Esophagus (tissue), 2 donors: ENCODE measurements around the gene RBMS1. TPM values are rescaled to one million over a fixed set of nuclear protein-coding genes. Genes with fewer than 3 reads are reported as not detected.

Experiments used
- H3K27ac ChIP-seq, 2 donors: one replicate each; pipeline ENCODE4 v1.5.1; 2013; ENCODE audit warnings: low read depth in 2 of 2, mild to moderate bottlenecking in 2 of 2, inconsistent platforms in 1 of 2, low read length in 1 of 2, moderate library complexity in 1 of 2
- H3K27me3 ChIP-seq, 2 donors: one replicate each; pipeline ENCODE4 v1.6.1; 2013; ENCODE audit warnings: low read length in 2 of 2, control low read depth in 1 of 2, mild to moderate bottlenecking in 1 of 2; ENCODE audit not compliant: insufficient read depth in 2 of 2, control insufficient read depth in 1 of 2
- H3K36me3 ChIP-seq, 2 donors: one replicate each; pipeline ENCODE4 v1.6.1; 2013; ENCODE audit warnings: low read length in 1 of 2; ENCODE audit not compliant: control insufficient read depth in 2 of 2, insufficient read depth in 2 of 2
- H3K4me1 ChIP-seq, 2 donors: one replicate each; pipeline ENCODE4 v1.6.1; 2013; ENCODE audit warnings: low read length in 1 of 2; ENCODE audit not compliant: control insufficient read depth in 2 of 2, insufficient read depth in 2 of 2
- H3K4me3 ChIP-seq, 2 donors: one replicate each; pipeline ENCODE4 v1.5.1; 2013; ENCODE audit warnings: low read length in 2 of 2, mild to moderate bottlenecking in 2 of 2, low read depth in 1 of 2, moderate library complexity in 1 of 2
- H3K9me3 ChIP-seq, 2 donors: one replicate each; pipeline ENCODE4 v1.6.1; 2013; ENCODE audit warnings: mild to moderate bottlenecking in 2 of 2, low read depth in 1 of 2, low read length in 1 of 2, moderate library complexity in 1 of 2; ENCODE audit not compliant: control insufficient read depth in 2 of 2, insufficient read depth in 1 of 2
- WGBS, 2 donors: extraction: QIAGEN DNeasy Blood & Tissue Kit; methylation state at CpG; one replicate each; pipeline ENCODE4 v1.1.7; 2013; 5-methylcytosine and 5-hydroxymethylcytosine counted together
- polyA plus RNA-seq, 2 donors: library from polyadenylated mRNA; stranded (reverse); fragments of 200-250 nt; gene quantifications; one replicate each; pipeline ENCODE4 v1.2.3, GENCODE V29; 2013
- donor health status: healthy with polysubstance abuse.
- donor health status: Bipolar disorder and iron deficiency.

RBMS1 gene
- polyA plus RNA-seq, 2 donors: 18.1 to 23.6 TPM

DNA sequence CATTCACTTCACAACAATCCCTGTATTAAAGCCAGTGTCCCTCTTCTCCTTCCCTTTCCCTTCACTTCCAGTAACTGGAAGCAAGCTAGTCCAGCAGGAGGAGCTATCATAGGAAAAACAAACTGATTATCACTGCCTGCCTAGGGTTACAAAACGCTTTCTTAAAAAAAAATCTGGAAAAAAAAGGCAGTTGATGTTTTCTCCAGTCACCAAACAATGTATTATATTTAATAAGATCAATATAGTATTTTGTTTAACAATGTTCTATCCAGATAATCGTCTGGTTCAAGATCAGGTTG is 214.8 kb downstream of the RBMS1 start:
- Histone ChIP-seq H3K36me3 (peaks cover 3 to 6% of the 10 kb centered on the region in 2 donors), H3K27ac (no peak overlapping the region), H3K27me3 (no peaks in the 10 kb centered on the region), H3K4me3 (no peak overlapping the region), H3K9me3 (no peaks in the 10 kb centered on the region), H3K4me1 (no peaks in the 10 kb centered on the region)
- 27 to 28% methylated on average over 2 of the region's 2 CpGs for WGBS, 2 donors

DNA sequence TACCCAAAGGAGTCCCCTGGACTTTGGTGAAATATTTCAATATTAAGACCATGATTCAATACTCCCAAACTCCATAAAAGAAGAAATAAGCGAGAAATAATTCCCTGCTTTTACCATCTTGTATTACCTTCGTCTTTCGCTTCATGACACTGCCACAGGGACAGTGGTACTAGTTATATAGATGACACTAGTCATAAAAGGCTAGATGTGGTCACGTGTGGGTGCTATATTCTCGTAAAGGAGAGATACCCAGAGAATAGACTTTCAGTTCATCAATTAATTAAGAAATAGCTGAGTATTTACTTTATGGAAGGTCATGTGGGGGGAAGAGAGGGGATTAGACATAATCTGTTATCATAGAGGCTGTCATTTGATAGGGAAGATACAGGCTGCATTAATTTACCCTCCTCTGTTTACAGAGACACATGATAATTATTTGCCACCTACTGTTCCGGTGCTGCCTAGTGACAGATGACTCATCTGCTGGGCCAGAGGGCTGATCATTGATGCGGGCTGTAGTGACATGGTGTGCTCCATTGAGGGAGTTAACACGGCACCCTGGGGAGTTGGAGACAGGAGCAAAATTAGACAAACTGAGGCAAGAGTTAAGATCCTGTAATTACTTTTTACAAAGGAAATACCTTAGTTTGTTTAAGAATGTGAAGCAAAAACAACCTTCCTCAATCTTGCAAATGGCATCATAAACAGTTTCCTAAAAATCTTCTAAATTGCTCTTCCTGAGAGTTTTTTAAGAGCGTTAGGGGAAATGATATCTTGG is 215.3 kb downstream of the RBMS1 start:
- 82% methylated on average over 9 of the region's 9 CpGs for WGBS, 2 donors

DNA sequence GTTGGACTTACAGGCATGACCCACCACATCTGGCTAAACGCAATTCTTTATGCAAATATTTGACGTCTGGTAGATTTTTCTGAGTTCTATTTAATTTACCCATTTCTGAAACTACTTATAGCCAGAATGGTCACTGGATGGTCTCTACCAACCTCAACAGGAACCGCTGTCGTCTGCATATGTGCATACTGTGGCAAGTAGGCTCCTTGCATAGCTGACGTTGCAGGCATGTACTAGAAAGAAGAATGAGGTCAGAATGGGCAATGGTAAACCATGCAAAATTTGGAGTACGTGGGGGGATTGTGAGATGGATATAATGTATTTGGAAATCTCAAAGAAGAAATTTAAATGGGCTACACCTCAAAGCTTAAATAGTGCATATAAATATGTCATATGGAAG is 216.5 kb downstream of the RBMS1 start:
- Histone ChIP-seq H3K4me3 (no peak overlapping the region), H3K27me3 (no peaks in the 10 kb centered on the region), H3K27ac (no peak overlapping the region), H3K4me1 (no peaks in the 10 kb centered on the region), H3K9me3 (no peaks in the 10 kb centered on the region), H3K36me3 (peaks cover 3 to 6% of the 10 kb centered on the region in 2 donors)
- 95 to 96% methylated on average over 6 of the region's 6 CpGs for WGBS, 2 donors

More for the DNA sequence above, 215.3 kb downstream of the RBMS1 start:
- Histone ChIP-seq H3K4me1 (no peaks in the 10 kb centered on the region), H3K4me3 (no peak overlapping the region), H3K27me3 (no peaks in the 10 kb centered on the region), H3K27ac (no peak overlapping the region), H3K9me3 (no peaks in the 10 kb centered on the region), H3K36me3 (peaks cover 3 to 6% of the 10 kb centered on the region in 2 donors)

DNA sequence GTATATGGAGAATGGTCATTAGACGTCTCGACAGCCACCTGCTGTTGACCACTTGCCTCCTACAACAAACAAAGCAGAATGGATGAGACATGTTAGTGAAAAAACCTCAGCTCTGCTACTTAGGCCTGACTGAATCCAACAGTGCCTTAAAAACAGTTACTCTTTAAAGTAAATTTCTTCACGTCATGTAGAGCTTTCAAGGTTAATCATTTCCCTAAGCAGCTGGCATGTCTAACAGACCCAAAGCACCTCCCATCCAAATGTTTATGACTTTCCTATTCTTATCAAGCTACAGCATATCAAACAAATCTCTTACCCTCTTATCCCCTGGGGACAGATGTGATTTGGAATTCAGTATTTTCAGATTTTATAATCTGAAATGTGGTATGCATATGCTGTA is 218.0 kb downstream of the RBMS1 start:
- Histone ChIP-seq H3K4me3 (no peak overlapping the region), H3K27ac (no peak overlapping the region), H3K9me3 (no peaks in the 10 kb centered on the region), H3K4me1 (peaks cover 0 to under 1% of the 10 kb centered on the region in 2 donors), H3K36me3 (peaks cover 3 to 6% of the 10 kb centered on the region in 2 donors), H3K27me3 (no peaks in the 10 kb centered on the region)
- WGBS, 2 donors: 57 to 83% methylated on average over 3 of the region's 3 CpGs

DNA sequence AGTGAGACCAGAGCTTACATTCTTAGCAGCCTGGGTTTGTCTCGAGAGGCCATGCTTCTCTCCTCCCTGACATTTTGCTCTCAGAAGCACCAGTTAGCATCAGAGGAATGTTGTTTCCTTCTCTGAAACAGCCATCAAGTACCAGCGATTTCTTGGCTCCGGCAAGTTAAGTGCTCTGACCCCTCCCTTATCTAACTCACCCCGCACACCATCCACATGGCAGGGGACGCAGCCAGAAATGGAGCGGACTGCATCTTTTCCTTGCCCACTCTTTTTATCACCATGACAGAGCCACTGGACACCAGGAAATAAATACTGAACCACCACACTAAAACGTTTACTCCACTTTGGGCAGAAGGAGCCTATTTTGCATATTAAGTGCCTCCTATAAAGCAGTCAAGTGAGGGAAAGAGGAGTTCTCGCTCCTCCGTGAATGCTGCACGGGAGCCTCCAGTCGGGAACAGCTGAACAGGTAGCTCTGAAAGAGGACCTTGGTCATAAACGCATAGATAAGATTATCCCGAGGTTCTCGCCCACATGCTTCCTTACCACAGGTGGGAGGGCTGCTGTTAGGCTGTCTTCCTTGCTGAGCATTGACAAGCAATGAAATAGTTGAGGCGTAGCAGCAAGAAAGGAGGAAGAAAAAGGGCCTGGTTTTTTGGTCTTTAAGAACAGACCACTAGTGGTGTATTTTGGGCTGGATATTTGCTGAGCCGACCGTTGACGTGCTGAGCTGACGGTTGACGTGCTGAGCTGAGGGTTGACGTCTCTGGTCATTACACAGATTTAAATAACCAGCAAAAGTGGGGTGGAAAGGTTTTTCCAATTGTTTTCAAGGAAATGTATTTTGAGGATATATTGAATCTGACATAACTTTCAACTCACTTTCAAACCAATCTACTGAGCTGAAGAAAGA is 222.2 kb downstream of the RBMS1 start:
- peaks cover 0 to 5% of the 10 kb centered on the region in 2 donors for H3K4me1 ChIP-seq
- no peaks in the 10 kb centered on the region for H3K36me3 ChIP-seq
- 63 to 86% methylated on average over 21 of the region's 21 CpGs for WGBS, 2 donors
- H3K27me3 ChIP-seq: no peaks in the 10 kb centered on the region
- no peak overlapping the region for H3K4me3 ChIP-seq
- no peaks in the 10 kb centered on the region for H3K9me3 ChIP-seq
- peak overlapping the region; percentile 89 to 93 for H3K27ac ChIP-seq

DNA sequence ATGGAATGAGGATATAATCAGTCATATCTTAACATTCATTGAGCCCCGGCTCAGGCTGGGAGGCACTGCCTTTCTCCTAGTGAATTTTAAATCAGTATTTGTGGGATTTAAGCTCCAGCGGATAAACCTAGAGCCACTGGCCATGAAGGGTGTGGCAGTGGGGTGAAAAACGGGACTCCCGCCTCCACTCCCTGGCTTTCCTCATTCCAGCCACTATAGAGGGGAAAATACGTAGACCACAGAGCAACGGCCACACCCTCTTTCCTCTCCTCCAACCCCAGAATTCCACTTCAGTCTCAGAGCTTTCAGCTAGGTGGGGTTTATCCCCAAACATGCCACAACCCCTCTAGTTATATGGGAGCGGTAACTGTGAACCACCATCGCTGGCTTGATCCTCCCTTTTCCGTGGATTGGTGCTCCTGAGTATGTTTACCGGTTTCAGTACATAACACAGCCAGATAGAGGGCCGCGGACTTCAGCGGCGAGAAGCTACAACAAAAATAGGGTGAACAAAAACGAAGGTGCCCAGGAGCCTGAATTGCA is 223.0 kb downstream of the RBMS1 start:
- Histone ChIP-seq H3K9me3 (no peaks in the 10 kb centered on the region), H3K36me3 (no peaks in the 10 kb centered on the region), H3K27ac (peak overlapping the region; percentile 89 to 93), H3K27me3 (no peaks in the 10 kb centered on the region), H3K4me1 (peaks cover 0 to 5% of the 10 kb centered on the region in 2 donors), H3K4me3 (peak overlapping the region; percentile 47 to 57)
- 50 to 58% methylated on average over 14 to 15 of the region's 15 CpGs for WGBS, 2 donors

DNA sequence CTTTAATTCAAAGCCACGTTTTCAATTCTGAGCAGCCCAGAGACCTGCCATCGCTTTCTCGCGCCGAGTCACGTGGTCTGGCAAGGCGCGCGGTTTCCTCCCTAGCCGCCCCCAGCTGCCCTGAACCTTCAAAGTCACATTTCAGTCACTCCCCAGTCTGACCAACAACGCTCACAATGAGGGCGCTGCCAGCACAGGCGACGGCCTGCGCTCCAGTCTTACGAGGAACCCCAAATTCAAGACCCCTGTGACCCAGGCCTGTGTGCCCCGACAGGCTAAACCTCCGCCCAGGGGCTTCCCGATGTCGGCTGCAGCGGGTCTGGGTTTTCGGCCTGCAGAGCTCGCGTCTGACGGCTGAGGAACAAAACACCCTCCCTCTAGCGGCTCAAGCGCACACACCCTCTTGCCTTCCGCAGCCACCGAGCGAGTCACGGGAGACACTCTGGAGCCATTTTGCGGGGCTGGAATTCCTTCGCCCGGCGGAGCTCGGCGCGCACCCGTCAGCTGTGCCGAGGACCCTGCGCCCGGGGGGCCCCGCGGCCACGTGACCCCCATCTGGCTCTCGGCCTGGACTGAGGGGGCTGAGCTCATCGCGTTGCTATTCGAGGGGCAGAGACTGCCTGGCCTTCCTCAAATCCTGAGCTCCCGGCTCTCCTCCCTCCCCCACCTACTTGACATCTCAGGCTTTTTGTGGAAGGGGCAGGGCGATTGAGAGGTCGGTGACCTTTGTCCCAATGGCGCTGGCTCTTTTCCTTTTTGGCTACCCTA is 223.6 kb downstream of the RBMS1 start:
- Histone ChIP-seq H3K36me3 (no peaks in the 10 kb centered on the region), H3K27me3 (no peaks in the 10 kb centered on the region), H3K27ac (peak overlapping the region; percentile 89 to 93), H3K4me1 (peaks cover 0 to 5% of the 10 kb centered on the region in 2 donors), H3K9me3 (no peaks in the 10 kb centered on the region), H3K4me3 (peak overlapping the region; percentile 47 to 57)
- WGBS, 2 donors: 0 to 2% methylated on average over 53 of the region's 53 CpGs

DNA sequence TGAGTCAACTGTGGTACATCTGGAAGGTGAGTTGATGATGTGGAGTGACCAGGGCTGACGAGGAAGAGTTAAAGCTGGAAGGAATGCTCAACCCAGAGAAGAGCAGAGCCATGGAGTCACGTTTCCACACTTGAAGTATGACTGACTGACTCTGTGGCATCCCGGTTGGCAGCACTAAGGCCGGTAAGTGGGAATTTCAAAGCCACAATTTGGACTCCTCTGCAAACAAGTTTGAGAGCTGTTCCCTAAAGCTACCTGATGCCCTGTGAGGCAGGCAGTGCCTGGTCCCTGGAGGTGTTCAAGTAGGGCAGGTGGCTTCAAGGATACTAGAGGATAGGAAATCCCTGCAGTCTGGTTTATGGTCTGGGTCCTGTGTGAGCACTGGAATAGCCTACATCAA is 224.2 kb downstream of the RBMS1 start:
- Histone ChIP-seq H3K27ac (peak overlapping the region; percentile 89 to 93), H3K9me3 (no peaks in the 10 kb centered on the region), H3K27me3 (no peaks in the 10 kb centered on the region), H3K4me3 (no peak overlapping the region), H3K4me1 (peaks cover 0 to 5% of the 10 kb centered on the region in 2 donors), H3K36me3 (no peaks in the 10 kb centered on the region)
- WGBS, 2 donors: 56 to 58% methylated on average over 4 of the region's 4 CpGs

DNA sequence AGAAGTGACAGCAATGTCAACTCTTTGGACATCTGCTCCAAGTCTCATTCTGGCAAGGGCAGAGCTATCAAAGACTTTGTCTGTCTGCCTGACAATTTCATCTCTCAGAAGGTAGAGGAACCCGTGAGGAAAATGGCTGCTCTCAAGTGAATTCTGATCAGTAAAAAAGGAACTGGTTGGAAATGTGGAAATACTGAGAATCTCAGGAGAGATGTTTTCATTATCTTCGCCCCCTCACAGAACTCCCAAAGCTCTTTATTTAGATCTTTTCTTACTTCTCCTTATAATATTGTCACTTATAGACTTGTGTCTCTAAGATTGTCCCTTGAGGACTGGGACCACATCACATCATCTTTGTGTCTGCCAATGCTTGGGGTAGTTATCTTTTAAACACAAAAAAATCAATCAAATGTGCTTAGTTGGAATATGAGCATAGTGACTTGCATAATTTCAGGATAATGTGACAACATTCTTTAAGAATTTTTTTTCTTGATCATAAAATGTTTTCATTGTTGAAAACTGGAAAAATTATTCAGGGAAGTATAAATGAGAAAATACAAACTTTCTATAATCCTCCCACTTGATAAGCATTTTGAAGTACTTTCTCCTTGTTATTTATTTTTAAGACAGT is 225.3 kb downstream of the RBMS1 start:
- Histone ChIP-seq H3K27me3 (no peaks in the 10 kb centered on the region), H3K9me3 (no peaks in the 10 kb centered on the region), H3K4me3 (no peak overlapping the region), H3K36me3 (no peaks in the 10 kb centered on the region), H3K4me1 (peaks cover 0 to 5% of the 10 kb centered on the region in 2 donors), H3K27ac (no peak overlapping the region)
- 88% methylated on average over 2 of the region's 2 CpGs for WGBS, 2 donors
